Tibial nerve (tissue), 4 donors: ENCODE results near the gene SCD. TPM values are rescaled to one million over a fixed set of nuclear protein-coding genes. Genes with fewer than 3 reads are reported as not detected.
"Not testable (repeated sequence)": the region's sequence is repeated elsewhere in the genome, so short reads cannot be mapped to it uniquely, and the experiment has no call there.

Source experiments
- DNase-seq, 2 donors: peaks; one replicate each; pipeline ENCODE4 v3.0.0-alpha.2; 2019; ENCODE audit warnings: low spot score in 2 of 2
- H3K27ac ChIP-seq, 4 donors: fragments of 200-600 bp; sonication (generic) in 3 of 4; one replicate each; pipeline ENCODE4 v1.5.1; 2017 to 2019; ENCODE audit warnings: mild to moderate bottlenecking in 1 of 4
- H3K27me3 ChIP-seq, 2 donors: fragments of 200-600 bp; sonication (generic) in 1 of 2; one replicate each; pipeline versions ENCODE4 v1.5.1 to v1.6.0; 2017 to 2019
- H3K36me3 ChIP-seq, 3 donors: fragments of 200-600 bp; sonication (generic); one replicate each; pipeline ENCODE4 v1.5.1; 2018 to 2019
- H3K4me1 ChIP-seq, 4 donors: fragments of 200-600 bp; sonication (generic) in 3 of 4; one replicate each; pipeline ENCODE4 v1.5.1; 2017 to 2019
- H3K4me3 ChIP-seq, 4 donors: fragments of 200-600 bp; sonication (generic) in 3 of 4; one replicate each; pipeline ENCODE4 v1.5.1; 2017 to 2019; ENCODE audit warnings: mild to moderate bottlenecking in 1 of 4, moderate library complexity in 1 of 4
- H3K9me3 ChIP-seq, 4 donors: fragments of 200-600 bp; sonication (generic) in 3 of 4; one replicate each; pipeline ENCODE4 v1.5.1; 2017 to 2019
- EP300 ChIP-seq, 2 donors: sonication (generic); formaldehyde crosslinking; IDR thresholded peaks; one replicate each; pipeline ENCODE4 v1.6.1; 2017; ENCODE audit warnings: antibody characterized with exemption in 2 of 2, mild to moderate bottlenecking in 1 of 2
- POLR2A ChIP-seq, 2 donors: fragments of 450-650 bp; IDR thresholded peaks; one replicate each; pipeline ENCODE4 v1.6.1; 2017; ENCODE audit warnings: antibody characterized with exemption in 2 of 2, mild to moderate bottlenecking in 2 of 2, moderate library complexity in 2 of 2
- WGBS, 2 donors: methylation state at CpG; one replicate each; pipeline ENCODE4 v1.1.5; 2018; 5-methylcytosine and 5-hydroxymethylcytosine counted together
- total RNA-seq, 4 donors: library from RNA; depleted of rRNA; stranded (reverse); fragments of >200 nt; gene quantifications; one replicate each; pipeline ENCODE4 v1.1.0, GENCODE V29; 2016
- TF ChIP-seq, protein P1 (sequence below), 5 experiments: fragments of 200-600 bp in 3 of 5; fragments of 450-650 bp in 2 of 5; sonication (generic) in 3 of 5; IDR thresholded peaks; one replicate each; pipeline ENCODE4 v1.5.1; 2016 to 2019; ENCODE audit warnings: antibody characterized with exemption in 5 of 5, mild to moderate bottlenecking in 3 of 5, moderate library complexity in 2 of 5

The SCD gene
- total RNA-seq, 4 donors from 2014 or later, result 118 to 500 (median 249) TPM

DNA sequence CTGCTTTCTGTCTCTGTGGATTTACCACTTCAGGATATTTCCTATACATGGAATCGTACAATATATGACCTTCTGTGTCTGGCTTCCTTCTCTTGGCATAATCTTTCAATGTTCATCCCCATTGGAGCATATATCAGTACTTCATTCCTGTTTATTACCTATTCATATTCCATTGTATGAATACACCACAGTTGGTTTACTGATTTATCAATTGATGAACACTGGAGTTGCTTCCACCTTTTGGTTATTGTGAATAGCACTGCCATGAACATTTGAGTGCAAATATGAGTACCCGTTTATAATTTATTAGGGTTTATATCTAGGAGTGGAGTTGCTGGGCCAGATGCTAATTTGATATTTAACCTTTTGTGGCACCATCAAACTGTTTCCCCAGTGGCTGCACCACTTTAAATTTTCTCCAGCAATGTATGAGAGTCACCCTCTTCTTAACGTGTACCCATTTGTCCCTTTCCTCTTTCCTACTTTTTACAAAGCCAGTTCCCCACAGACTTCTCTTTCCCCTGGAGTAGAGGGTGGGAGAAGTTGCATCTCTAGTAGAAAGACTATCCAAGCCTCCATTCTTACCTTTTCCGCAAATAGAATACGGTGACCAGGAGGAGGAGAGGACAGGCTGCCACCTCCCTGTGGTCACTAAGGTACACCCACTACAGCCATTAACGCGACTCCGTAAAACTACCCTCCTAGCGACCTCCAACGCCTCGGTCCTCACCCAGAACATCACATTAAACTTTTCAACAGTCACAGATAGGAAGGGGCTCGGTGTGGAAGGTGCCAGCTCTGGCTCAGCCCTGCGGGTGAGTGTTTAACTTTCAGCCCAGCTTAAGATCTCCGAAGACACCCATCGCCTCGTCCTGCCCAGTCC lies 25.6 kb downstream of the SCD start:
- WGBS, 2 donors, result 13 to 15% methylated on average over 14 to 16 of the region's 16 CpGs
- Histone ChIP-seq H3K36me3 (no peaks in the 10 kb centered on the region), H3K9me3 (no peaks in the 10 kb centered on the region), H3K4me1 (peaks cover 0 to 66% (median 39%) of the 10 kb centered on the region in 4 donors), H3K27me3 (no peaks in the 10 kb centered on the region), H3K27ac (peak overlapping the region; percentile 93 to 99 (median 94)), H3K4me3 (peak overlapping the region; percentile 59 to 80 (median 68))
- TF ChIP-seq POLR2A (IDR thresholded peaks at IDR 0.05) (no peak), EP300 (IDR thresholded peaks at IDR 0.05) (no peak)
- TF ChIP-seq, protein P1, sequence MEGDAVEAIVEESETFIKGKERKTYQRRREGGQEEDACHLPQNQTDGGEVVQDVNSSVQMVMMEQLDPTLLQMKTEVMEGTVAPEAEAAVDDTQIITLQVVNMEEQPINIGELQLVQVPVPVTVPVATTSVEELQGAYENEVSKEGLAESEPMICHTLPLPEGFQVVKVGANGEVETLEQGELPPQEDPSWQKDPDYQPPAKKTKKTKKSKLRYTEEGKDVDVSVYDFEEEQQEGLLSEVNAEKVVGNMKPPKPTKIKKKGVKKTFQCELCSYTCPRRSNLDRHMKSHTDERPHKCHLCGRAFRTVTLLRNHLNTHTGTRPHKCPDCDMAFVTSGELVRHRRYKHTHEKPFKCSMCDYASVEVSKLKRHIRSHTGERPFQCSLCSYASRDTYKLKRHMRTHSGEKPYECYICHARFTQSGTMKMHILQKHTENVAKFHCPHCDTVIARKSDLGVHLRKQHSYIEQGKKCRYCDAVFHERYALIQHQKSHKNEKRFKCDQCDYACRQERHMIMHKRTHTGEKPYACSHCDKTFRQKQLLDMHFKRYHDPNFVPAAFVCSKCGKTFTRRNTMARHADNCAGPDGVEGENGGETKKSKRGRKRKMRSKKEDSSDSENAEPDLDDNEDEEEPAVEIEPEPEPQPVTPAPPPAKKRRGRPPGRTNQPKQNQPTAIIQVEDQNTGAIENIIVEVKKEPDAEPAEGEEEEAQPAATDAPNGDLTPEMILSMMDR (IDR thresholded peaks at IDR 0.05), result no peak
- DNase-seq, result no peak

DNA sequence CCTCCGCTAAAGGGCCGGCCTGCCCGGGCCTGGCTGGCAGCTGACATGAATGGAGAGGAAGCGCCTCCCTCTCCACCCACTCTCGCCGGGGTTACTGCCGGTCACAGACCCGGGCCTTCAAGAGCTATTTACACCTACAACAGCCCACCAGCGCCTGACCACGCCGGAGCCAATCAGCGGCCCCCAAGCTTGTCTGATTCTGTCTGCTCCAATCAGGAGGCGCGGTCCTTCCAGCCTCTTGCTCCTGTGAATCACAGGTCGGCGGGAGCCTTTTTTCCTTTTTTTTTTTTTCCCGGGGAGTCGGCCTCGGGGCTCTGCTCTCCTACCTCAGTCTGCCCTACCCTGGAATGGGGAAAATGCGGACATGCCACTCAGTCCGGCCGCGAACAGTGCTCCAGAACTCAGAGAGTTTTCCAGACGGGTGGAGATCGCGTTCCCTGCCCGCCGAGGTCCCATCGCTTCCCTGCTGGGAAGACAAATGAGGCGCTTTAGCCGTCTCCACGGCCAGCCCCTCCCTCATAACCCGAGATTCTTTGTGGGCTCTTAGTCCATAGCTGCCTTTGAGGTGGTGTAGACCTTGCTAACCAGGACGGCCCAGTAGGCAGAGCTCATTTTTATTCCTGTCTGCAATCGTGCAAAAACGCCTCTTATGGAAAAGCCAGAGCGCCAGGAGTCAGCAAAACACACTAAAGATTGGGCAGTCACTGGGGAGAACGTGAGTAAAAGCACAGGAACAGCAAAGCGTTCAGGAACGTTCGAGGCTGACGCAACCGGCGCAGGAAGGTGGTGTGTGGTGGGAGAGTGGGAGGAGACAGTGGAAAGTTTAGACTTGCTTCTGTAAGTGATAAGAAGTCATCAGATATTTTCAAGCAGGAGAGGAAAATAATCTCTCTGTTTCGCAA lies 26.5 kb downstream of the SCD start:
- peaks cover 0 to 66% (median 39%) of the 10 kb centered on the region in 4 donors for H3K4me1 ChIP-seq
- peak; percentile 47 to 81 for TF ChIP-seq EP300 (IDR thresholded peaks at IDR 0.05)
- TF ChIP-seq, protein P1 (IDR thresholded peaks at IDR 0.05), result no peak
- peak; percentile 30 to 58 for TF ChIP-seq POLR2A (IDR thresholded peaks at IDR 0.05)
- H3K4me3 ChIP-seq, result peak overlapping the region; percentile 59 to 80 (median 68)
- no peaks in the 10 kb centered on the region for H3K27me3 ChIP-seq
- DNase-seq, result peak; percentile 94 to 96
- 0% methylated on average over 38 to 45 of the region's 45 CpGs for whole genome bisulfite sequencing, 2 donors
- no peaks in the 10 kb centered on the region for H3K36me3 ChIP-seq
- no peaks in the 10 kb centered on the region for H3K9me3 ChIP-seq
- peak overlapping the region; percentile 93 to 99 (median 94) for H3K27ac ChIP-seq

DNA sequence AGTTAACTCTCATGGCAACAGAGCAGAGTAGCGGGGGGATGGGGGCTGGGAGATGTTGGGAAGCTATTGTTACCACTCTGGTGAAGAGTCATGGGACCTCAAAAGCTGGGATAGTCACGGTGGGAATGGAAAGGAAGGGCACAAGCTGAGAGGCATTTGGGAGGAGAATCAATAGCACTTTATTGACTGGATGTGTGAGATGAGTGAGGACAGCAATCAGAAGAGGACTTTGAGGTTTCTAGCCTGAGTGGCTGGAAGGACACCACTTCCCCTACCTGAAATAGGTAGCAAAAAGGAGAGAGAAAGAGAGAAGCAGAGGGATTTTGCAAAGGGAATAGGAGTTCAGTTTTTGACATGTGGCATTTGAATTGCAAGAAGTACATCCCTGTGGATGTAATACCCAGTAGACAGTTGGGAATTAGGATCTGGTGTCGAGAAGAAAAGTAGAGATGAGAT lies 27.2 kb downstream of the SCD start:
- no peaks in the 10 kb centered on the region for H3K9me3 ChIP-seq
- H3K4me1 ChIP-seq, result peaks cover 0 to 63% (median 36%) of the 10 kb centered on the region in 4 donors
- DNase-seq, result no peak
- 11% methylated on average over 3 of the region's 3 CpGs for WGBS, 2 donors
- H3K4me3 ChIP-seq, result peak overlapping the region; percentile 59 to 80 (median 68)
- TF ChIP-seq POLR2A (IDR thresholded peaks at IDR 0.05), result no peak
- TF ChIP-seq, protein P1 (IDR thresholded peaks at IDR 0.05), result no peak
- no peak for TF ChIP-seq EP300 (IDR thresholded peaks at IDR 0.05)
- no peaks in the 10 kb centered on the region for H3K36me3 ChIP-seq
- no peaks in the 10 kb centered on the region for H3K27me3 ChIP-seq
- H3K27ac ChIP-seq, result peak overlapping the region; percentile 93 to 99 (median 94)

DNA sequence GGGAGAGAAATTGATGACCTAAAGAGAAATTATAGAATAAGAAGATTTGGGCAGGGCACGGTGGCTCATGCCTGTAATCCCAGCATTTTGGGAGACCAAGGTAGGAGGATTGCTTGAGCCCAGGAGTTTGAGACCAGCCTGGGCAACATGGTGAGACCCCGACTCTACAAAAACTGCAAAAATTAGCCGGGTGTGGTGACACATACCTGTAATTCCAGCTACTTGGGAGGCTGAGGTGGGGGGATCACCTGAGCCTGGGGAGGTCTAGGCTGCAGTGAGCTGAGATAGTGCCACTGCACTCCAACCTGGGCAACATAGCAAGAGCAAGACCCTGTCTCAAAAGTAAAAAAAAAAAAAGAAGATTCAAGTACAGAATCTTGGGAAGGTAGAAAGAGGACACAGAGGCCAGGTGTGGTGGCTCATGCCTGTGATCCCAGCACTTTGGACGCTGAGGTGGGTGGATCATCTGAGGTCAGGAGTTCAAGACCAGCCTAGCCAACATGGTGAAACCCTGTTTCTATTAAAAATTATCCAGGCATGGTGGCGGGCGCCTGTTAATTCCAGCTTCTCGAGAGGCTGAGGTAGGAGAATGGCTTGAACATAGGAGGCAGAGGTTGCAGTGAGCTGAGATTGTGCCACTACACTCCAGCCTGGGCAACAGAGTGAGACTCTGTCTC lies 27.8 kb downstream of the SCD start:
- Histone ChIP-seq H3K27ac (peak overlapping the region; percentile 93 to 99 (median 94)), H3K4me3 (peak overlapping the region; percentile 59 to 80 (median 68))
- 69 to 80% methylated on average over 7 of the region's 7 CpGs for WGBS, 2 donors

GRCh38 chr10:100376656-100377055 lies 29.6 kb downstream of the SCD start:
- 74 to 78% methylated on average over 6 of the region's 6 CpGs for WGBS, 2 donors
- H3K27me3 ChIP-seq, H3K27ac ChIP-seq, H3K9me3 ChIP-seq, H3K36me3 ChIP-seq, H3K4me3 ChIP-seq, DNase-seq: not testable (repeated sequence)
- peaks cover 0 to 38% (median 21%) of the 10 kb centered on the region in 4 donors for H3K4me1 ChIP-seq

More for the DNA sequence above, 27.8 kb downstream of the SCD start:
- not testable (repeated sequence) for DNase-seq, H3K9me3 ChIP-seq, H3K27me3 ChIP-seq, H3K36me3 ChIP-seq
- peaks cover 0 to 57% (median 33%) of the 10 kb centered on the region in 4 donors for H3K4me1 ChIP-seq
